Stimulated activated CD4-positive, alpha-beta T cell treated with anti-CD3 and anti-CD28 coated beads, Interleukin-12 subunit alpha, Interleukin-12 subunit beta, amount 100 ng/mL, for 4 hours (primary cell): ENCODE results near the gene PHF14.

Source experiments
- DNase-seq: peaks from one replicate; pipeline ENCODE4 v3.0.0-alpha.2; 2020

PHF14 gene

GRCh38 chr7:11177793-11178192, 204.1 kb downstream of the PHF14 start:
- DNase-seq, result no peak

GRCh38 chr7:11181590-11181989, 207.9 kb downstream of the PHF14 start:
- no peak for DNase-seq

- no peak for DNase-seq
These were observed 209.1 kb downstream of the PHF14 start for GRCh38 chr7:11182736-11183135.

- no peak for DNase-seq
These were observed 211.6 kb downstream of the PHF14 start for GRCh38 chr7:11185179-11185815.

- no peak for DNase-seq
These were observed 215.0 kb downstream of the PHF14 start for GRCh38 chr7:11188529-11189310.

- DNase-seq, result no peak
These were observed 217.4 kb downstream of the PHF14 start for GRCh38 chr7:11191081-11191480.

- DNase-seq, result no peak
These were observed 218.0 kb downstream of the PHF14 start for GRCh38 chr7:11191574-11192220.

- no peak for DNase-seq
These were observed 218.8 kb downstream of the PHF14 start for GRCh38 chr7:11192506-11192905.

GRCh38 chr7:11193131-11193867, 219.6 kb downstream of the PHF14 start:
- no peak for DNase-seq

GRCh38 chr7:11193888-11194287, 220.2 kb downstream of the PHF14 start:
- DNase-seq, result no peak

GRCh38 chr7:11194492-11194891, 220.8 kb downstream of the PHF14 start:
- DNase-seq, result no peak

- no peak for DNase-seq
These were observed 221.8 kb downstream of the PHF14 start for GRCh38 chr7:11195502-11195901.

- DNase-seq, result no peak
These were observed 222.5 kb downstream of the PHF14 start for GRCh38 chr7:11196143-11196542.

GRCh38 chr7:11203224-11203623, 229.6 kb downstream of the PHF14 start:
- no peak for DNase-seq

GRCh38 chr7:11203683-11204082, 230.0 kb downstream of the PHF14 start:
- DNase-seq, result no peak

GRCh38 chr7:11206177-11206899, 232.7 kb downstream of the PHF14 start:
- no peak for DNase-seq

- DNase-seq, result no peak
These were observed 233.9 kb downstream of the PHF14 start for GRCh38 chr7:11207565-11207964.

GRCh38 chr7:11208883-11209465, 235.3 kb downstream of the PHF14 start:
- DNase-seq, result no peak

GRCh38 chr7:11210374-11210773, 236.7 kb downstream of the PHF14 start:
- no peak for DNase-seq

- peak; percentile 16 for DNase-seq
These were observed 238.5 kb downstream of the PHF14 start for GRCh38 chr7:11212080-11212711.

GRCh38 chr7:11212816-11213215, 239.1 kb downstream of the PHF14 start:
- no peak for DNase-seq

- no peak for DNase-seq
These were observed 239.6 kb downstream of the PHF14 start for GRCh38 chr7:11213266-11213665.
